Renal cortex interstitium (tissue), 15 donors: ENCODE measurements around the gene C1GALT1C1L. TPM values are rescaled to one million over a fixed set of nuclear protein-coding genes. Genes with fewer than 3 reads are reported as not detected.
"Not testable (repeated sequence)": the region's sequence is repeated elsewhere in the genome, so short reads cannot be mapped to it uniquely, and the experiment has no call there.

ENCODE experiments used
- DNase-seq, 11 donors: peaks; one replicate each; pipeline ENCODE4 v3.0.0-alpha.2; 2013; ENCODE audit warnings: low read depth in 9 of 11, low spot score in 4 of 11; ENCODE audit errors: extremely low read depth in 1 of 11
- long read RNA-seq, 16 experiments: transcript quantifications; one replicate each; lab custom pipeline, GENCODE V29; 2026
- polyA plus RNA-seq, 3 donors: library from polyadenylated mRNA; unstranded; fragments of 120-200 nt; gene quantifications; one replicate each; pipeline ENCODE4 v1.2.1, GENCODE V29; 2013; ENCODE audit not compliant: insufficient read length in 3 of 3

C1GALT1C1L gene
- polyA plus RNA-seq = 1 to 10 TPM; 3.0 to 5.0 (median 4.0) TPM
- long read RNA-seq, donor 1, partial matches to known transcripts = 0 of 2 reads
- long read RNA-seq, donor 1, other reads (novel, unspliced or antisense) = 0 of 2 reads
- long read RNA-seq, donor 2, transcript C1GALT1C1L-201 (1 exons, 1,172 nt) = major isoform, 7 of 7 reads
- long read RNA-seq, donor 2, partial matches to known transcripts = 0 of 7 reads
- long read RNA-seq, donor 2, other reads (novel, unspliced or antisense) = 0 of 7 reads
- long read RNA-seq, donor 3, partial matches to known transcripts = 0 of 3 reads
- long read RNA-seq, donor 3, other reads (novel, unspliced or antisense) = 0 of 3 reads
- long read RNA-seq, donor 4, partial matches to known transcripts = 22 of 25 reads
- long read RNA-seq, donor 4, other reads (novel, unspliced or antisense) = 0 of 25 reads
- long read RNA-seq, donor 5 = 0 reads
- long read RNA-seq, donor 6, partial matches to known transcripts = 0 of 2 reads
- long read RNA-seq, donor 6, other reads (novel, unspliced or antisense) = 0 of 2 reads
- long read RNA-seq, donor 7, transcript C1GALT1C1L-201 (1 exons, 1,172 nt) = major isoform, 5 of 5 reads
- long read RNA-seq, donor 7, partial matches to known transcripts = 0 of 5 reads
- long read RNA-seq, donor 7, other reads (novel, unspliced or antisense) = 0 of 5 reads
- long read RNA-seq, donor 8, transcript C1GALT1C1L-201 (1 exons, 1,172 nt) = major isoform, 6 of 6 reads
- long read RNA-seq, donor 8, partial matches to known transcripts = 0 of 6 reads
- long read RNA-seq, donor 8, other reads (novel, unspliced or antisense) = 0 of 6 reads
- long read RNA-seq, donor 9, partial matches to known transcripts = 0 of 3 reads
- long read RNA-seq, donor 9, other reads (novel, unspliced or antisense) = 0 of 3 reads
- long read RNA-seq, donor 10, partial matches to known transcripts = 0 of 1 reads
- long read RNA-seq, donor 10, other reads (novel, unspliced or antisense) = 0 of 1 reads
- long read RNA-seq, donor 11, partial matches to known transcripts = 0 of 2 reads
- long read RNA-seq, donor 11, other reads (novel, unspliced or antisense) = 0 of 2 reads
- long read RNA-seq, donor 12, partial matches to known transcripts = 0 of 3 reads
- long read RNA-seq, donor 12, other reads (novel, unspliced or antisense) = 0 of 3 reads
- long read RNA-seq, donor 13, transcript C1GALT1C1L-201 (1 exons, 1,172 nt) = major isoform, 7 of 7 reads
- long read RNA-seq, donor 13, partial matches to known transcripts = 0 of 7 reads
- long read RNA-seq, donor 13, other reads (novel, unspliced or antisense) = 0 of 7 reads
- long read RNA-seq, donor 14, partial matches to known transcripts = 0 of 1 reads
- long read RNA-seq, donor 14, other reads (novel, unspliced or antisense) = 0 of 1 reads
- long read RNA-seq, donor 15, partial matches to known transcripts = 0 of 1 reads
- long read RNA-seq, donor 15, other reads (novel, unspliced or antisense) = 0 of 1 reads
- long read RNA-seq, donor 16, partial matches to known transcripts = 0 of 3 reads
- long read RNA-seq, donor 16, other reads (novel, unspliced or antisense) = 0 of 3 reads

GRCh38 chr2:43676322-43677050 lies at the start of gene C1GALT1C1L:
Gene C1GALT1C1L, minus strand, starts transcription at chr2:43676429. Its CDS starts 107 bp downstream, at chr2:43676322.
- DNase-seq = peak in 9 of 11 donors; percentile 4 to 46 (median 33)

DNA sequence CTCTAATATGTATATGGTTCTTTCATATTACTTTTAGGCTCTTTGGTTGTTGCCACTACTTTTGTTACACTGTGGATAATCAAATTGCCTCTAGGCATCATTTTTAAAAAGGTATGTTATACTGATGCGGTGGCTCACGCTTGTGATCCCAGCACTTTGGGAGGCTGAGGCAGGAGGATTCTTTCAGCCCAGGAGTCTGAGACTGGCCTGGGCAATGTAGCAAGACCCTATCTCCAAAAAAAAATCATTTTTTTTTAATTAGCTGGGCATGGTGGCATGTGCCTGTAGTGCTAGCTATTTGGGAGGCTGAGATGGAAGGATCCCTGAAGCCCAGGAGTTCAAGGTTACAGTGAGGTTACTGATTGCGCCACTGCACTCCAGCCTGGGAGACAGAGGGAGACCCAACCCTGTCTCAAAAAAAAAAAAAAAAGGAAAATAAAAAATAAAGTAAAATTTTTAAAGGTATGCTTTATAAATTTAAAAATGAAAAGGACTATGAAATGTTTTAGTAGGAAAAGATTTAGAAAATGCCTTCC lies 49.5 kb upstream of the C1GALT1C1L start:
- DNase-seq = no peak

DNA sequence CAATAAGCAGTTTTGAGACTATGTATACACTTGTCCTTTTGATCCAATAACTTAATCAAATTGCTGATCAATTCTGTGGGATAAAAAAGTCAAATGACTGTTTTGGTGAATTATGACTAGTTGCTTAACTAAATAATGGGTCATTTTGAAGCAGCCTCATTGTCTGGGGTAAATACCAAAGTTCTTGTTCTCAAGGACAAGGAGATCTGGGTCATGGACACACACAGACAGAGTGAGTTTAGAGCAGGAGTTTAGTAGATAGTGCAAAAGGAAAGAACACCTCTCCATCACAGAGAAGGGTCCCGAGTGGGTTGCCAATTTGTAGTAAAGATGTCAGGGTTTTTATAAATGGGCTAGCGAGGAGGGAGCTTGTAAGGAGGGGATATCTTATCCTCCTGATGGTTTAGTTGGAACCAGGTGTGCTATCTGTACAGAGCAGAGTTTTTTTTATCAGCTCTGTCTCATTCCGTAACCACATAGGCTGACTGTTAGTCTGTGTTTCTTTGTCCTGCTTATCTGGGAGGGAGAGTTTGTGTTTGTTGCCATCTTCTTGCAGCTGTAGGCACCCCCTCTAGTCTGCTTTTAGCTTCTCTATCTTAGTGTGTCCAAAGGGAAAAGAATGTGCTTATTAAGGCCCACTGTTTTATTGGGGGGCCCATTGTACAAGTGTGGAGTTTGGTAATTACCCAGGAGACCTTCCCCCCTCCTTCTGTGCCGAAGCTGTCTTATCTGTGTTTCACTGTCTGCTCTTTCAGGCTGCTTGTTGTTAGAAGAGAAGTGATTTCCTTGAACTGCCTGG lies 48.7 kb upstream of the C1GALT1C1L start:
- DNase-seq = no peak

DNA sequence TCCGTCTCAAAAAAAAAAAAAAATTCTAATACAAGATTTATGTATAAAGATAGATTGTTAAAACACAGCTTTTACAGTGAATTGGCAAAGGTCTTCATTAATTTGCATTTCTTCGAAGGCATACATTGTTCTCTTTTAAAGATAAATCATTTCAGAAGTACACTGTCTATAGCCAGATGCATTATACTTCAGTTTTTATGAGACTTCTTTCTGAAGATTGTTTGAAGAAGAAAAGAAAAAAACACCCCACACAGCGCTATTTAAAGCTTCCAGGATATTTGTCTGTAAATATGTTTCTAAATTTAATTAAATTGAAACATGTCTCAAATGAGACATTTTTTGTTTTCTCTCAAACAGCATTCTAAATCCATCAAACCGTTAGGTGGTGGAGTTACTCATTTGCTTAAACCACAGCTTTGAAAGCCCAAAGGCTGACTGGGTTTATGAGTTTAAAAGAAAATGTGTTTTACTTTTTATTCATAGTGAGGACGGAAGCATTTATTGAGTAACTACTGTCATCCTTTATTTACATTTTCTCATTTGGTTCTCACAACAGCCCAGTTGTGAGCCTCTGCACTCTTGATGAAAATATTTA lies 42.4 kb upstream of the C1GALT1C1L start:
- DNase-seq = peak in 2 of 11 donors; percentile 12 to 17

DNA sequence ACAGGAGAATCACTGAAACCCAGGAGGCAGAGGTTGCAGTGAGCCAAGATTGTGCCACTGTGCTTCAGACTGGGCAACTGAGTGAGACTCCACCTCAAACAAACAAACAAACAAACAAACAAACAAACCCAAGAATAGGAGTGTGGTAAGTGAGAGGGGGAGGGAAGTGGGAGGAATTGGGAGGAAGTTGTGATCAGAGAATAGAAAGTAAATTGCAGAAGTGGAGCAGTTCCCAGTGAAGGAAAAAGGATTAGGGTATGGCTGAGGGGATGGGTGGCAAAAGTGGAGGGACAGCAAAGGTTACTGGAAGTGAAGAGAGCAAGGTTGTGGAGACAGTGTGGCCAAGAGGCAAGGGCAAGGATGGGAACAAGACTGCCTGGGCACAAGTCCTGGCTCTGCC lies 41.1 kb upstream of the C1GALT1C1L start:
- DNase-seq = no peak

DNA sequence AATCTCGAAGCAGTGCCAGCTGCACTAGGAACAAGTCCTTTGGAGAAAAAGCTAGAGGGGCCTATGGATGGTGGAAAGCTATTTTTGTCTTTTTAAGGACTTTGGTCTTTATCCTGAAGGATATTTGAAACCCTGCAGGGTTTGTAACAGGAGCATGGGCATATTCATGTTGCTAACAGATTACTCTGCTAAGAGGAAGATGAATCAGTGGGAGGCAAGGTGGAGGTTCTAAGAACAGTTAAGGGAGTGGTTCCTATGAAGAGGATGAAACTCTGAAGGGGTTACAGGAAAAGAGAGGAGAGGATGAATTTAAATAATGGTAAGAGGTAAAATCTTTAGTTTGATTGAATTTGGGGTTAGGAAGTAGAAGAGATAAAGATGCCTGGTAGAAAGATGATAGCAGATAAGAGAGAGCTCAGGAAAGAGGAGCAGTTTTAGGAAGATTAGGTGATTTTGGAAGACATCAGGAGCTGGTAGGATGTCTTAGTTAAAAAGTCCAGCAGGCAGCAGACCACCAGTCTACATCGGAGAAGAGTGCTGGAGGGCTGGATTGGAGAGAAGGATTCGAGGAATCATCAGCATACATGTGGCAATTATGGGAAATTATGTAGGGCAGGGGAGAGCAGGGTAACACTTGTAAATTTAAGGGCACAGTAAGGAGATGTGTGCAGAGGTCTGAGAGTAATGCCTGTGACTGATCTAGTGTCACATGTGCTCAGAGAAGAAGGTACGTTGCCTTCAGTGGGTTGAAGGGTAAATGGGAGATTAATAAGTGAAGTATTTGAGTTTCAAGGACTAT lies 39.3 kb upstream of the C1GALT1C1L start:
- no peak for DNase-seq

DNA sequence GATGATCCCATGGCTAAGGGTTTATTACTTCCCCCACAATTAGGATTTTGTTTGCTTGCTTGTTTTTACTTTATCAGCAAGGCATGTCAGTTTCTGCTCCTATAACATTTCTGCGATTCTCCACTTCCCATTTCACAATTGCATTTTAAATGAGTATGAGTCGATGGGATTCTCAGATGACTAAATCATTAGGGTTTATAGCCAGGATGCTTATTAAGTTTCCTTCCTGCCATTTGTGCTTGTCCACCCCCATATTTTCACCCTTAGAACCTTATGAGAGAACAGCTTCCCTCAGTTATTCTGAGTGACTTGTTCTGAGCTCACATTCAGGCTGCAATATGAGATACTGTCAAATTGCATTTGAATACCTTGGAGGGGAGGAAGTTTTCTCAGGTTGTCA lies 37.9 kb upstream of the C1GALT1C1L start:
- no peak for DNase-seq

DNA sequence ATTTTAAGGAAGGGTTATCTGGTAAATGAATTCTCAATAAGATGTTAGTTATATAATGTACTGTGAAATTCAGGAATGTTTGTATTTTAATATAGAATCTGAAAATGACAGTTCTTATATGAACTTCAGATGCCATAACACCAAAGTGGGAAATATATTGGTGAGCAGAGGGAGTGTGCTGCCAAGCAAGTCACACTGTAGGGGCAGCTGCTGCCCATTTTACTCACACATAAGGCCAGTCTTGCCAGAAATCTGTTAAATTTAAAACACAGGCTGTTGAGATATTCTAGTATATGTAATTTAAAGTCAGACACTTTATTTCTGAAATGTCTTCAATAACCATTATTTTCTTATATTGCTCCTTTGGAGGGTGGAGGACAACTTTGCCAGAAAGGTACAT lies 34.6 kb upstream of the C1GALT1C1L start:
- no peak for DNase-seq

DNA sequence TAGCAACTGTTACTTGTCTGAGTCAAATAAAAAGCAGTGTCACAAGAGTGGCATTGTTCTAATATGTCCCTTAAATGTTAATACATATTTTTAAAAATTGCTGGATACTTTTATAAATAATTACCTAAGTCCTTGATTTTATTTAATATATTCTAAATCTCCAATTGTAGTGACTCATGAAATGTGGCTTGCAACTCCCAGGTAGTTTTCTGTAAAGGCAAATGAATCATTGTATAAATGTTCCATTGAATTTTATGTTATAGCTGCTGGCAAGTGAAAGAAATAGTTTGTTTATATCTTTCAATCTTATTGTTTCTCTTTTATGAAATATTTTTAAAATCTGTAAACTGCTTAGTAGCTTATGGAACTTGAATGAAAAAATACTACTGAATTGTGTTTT lies 32.7 kb upstream of the C1GALT1C1L start:
- no peak for DNase-seq

DNA sequence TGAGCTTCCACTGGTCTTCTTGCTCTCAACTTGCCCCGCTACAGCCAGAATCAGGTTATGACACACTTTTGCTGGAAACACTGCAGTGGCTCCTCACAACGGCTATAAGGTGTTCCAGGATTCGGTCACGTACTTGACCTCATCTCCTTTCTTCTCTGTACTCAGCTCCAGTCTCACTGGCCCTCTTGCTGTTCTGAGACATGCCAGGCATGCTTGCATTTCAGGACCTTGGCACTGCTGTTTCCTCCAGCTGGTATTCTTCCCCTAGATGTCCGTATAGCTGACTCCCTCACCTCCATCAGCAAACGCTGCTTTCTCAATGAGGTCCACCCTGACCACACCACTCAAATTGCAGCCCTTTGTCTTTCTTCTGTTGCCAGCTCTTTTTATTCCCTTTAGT lies 31.9 kb upstream of the C1GALT1C1L start:
- DNase-seq = no peak

DNA sequence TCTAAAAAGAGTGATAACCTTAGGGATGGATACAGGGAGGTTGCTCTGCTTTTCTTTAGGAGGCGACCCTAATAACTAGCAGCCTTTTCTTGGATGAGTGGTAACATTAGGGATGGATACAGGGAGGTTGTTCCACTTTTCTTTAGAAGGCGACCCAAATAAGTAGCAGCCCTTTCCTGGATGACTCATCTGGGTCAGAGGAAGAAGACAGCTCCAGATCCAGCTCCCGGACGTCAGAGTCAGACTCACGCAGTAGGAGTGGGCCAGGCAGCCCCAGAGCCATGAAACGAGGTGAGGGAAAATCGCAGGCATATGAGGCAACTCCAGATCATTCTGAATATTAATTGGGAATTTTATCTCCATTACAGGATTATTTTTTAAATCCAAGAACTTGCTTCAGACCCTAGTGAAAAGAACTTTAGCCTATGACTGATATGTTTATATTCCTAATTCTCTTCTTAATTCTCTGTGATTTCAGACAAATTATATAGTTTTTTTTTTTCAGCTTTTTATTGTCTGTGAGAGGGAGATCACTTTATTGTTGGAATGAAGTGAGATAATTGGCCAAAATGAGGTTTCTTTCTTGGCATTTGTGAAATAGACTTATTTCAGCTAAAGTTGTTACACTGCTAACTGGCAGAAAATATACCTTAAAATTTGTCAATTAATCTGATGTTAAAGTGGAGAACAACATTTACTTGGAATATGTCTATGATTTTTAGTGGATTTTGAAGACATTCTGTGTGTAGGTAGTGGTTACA lies 31.2 kb upstream of the C1GALT1C1L start:
- no peak for DNase-seq

DNA sequence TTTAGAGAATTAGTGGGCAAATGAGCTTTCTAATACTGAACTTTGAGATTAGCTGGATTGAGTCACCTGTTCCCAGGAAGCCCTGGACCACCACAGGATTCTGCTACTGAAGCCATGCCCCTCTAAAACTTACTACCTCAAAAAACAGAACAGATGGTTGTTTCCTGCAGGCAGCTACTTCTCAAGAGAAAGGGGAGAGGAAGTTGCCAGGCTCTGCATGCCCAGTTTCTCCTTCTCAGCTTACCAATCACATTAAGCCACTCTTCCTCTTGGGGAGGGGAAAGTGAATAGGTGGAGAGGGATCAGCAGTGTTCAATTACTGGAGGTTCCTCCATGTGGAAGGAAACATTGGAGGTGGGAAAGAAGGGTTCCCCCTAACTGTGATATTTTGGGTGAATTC lies 24.9 kb upstream of the C1GALT1C1L start:
- DNase-seq = no peak

DNA sequence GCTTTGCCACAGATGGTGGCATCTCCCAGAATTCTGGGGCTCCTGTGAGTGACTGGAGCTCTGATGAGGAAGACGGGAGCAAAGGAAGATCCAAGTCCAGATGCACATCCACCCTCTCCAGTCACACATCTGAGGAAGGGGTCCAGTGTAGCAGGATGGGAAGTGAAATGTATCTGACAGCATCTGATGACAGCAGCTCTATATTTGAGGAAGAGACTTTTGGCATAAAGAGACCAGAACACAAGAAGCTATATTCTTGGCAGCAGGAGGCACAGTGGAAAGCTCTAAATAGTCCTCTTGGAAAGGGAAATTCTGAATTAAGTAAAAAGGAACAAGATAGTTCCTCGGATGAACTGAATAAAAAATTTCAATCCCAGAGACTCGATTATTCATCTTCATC lies 23.5 kb upstream of the C1GALT1C1L start:
- no peak for DNase-seq

- DNase-seq = not testable (repeated sequence)
These were observed 21.9 kb upstream of the C1GALT1C1L start for GRCh38 chr2:43698140-43698539.

- DNase-seq = no peak
These were observed 16.3 kb upstream of the C1GALT1C1L start for GRCh38 chr2:43692428-43692994.
